CD4-positive, alpha-beta T cell treated with Interleukin-6 for 4 hours (primary cell): ENCODE data around the gene CMTR1.
"Not testable (repeated sequence)": the region's sequence is repeated elsewhere in the genome, so short reads cannot be mapped to it uniquely, and the experiment has no call there.

Experiments
- DNase-seq: peaks from one replicate; pipeline ENCODE4 v3.0.0-alpha.2; 2020; ENCODE audit warnings: mixed read lengths

CMTR1 gene

GRCh38 chr6:37432916-37433656 is at the start of gene CMTR1:
CMTR1 (plus strand) TSS chr6:37433221; CDS start chr6:37435630, 2,409 bp downstream.
- DNase-seq, result peak; percentile 97

GRCh38 chr6:37388578-37388977 is 44.4 kb upstream of the CMTR1 start:
- DNase-seq, result no peak

GRCh38 chr6:37389857-37390256 is 43.2 kb upstream of the CMTR1 start:
- DNase-seq, result no peak

GRCh38 chr6:37391120-37391519 is 41.9 kb upstream of the CMTR1 start:
- no peak for DNase-seq

- no peak for DNase-seq
Observed at GRCh38 chr6:37392821-37393220, 40.2 kb upstream of the CMTR1 start.

GRCh38 chr6:37393381-37393929 is 39.6 kb upstream of the CMTR1 start:
- no peak for DNase-seq

- DNase-seq, result no peak
Observed at GRCh38 chr6:37396571-37397180, 36.3 kb upstream of the CMTR1 start.

- no peak for DNase-seq
Observed at GRCh38 chr6:37399131-37399530, 33.9 kb upstream of the CMTR1 start.

GRCh38 chr6:37399795-37400490 is 33.1 kb upstream of the CMTR1 start:
- no peak for DNase-seq

GRCh38 chr6:37401658-37402057 is 31.4 kb upstream of the CMTR1 start:
- DNase-seq, result not testable (repeated sequence)

- DNase-seq, result no peak
Observed at GRCh38 chr6:37406726-37407341, 26.2 kb upstream of the CMTR1 start.

- no peak for DNase-seq
Observed at GRCh38 chr6:37407948-37408347, 25.1 kb upstream of the CMTR1 start.

GRCh38 chr6:37409501-37409900 is 23.5 kb upstream of the CMTR1 start:
- DNase-seq, result no peak

GRCh38 chr6:37417393-37417792 is 15.6 kb upstream of the CMTR1 start:
- no peak for DNase-seq

GRCh38 chr6:37418722-37419121 is 14.3 kb upstream of the CMTR1 start:
- DNase-seq, result no peak

GRCh38 chr6:37426058-37426944 is 6.7 kb upstream of the CMTR1 start:
- DNase-seq, result no peak

GRCh38 chr6:37426945-37427510 is 6.0 kb upstream of the CMTR1 start:
- DNase-seq, result no peak

GRCh38 chr6:37429352-37429750 is 3.7 kb upstream of the CMTR1 start:
- DNase-seq, result no peak

- no peak for DNase-seq
Observed at GRCh38 chr6:37432590-37432915, 468 bp upstream of the CMTR1 start.

GRCh38 chr6:37433657-37434271 is 743 bp downstream of the CMTR1 start:
- peak; percentile 43 for DNase-seq

GRCh38 chr6:37435373-37435772 is 2.4 kb downstream of the CMTR1 start:
- DNase-seq, result no peak

- no peak for DNase-seq
Observed at GRCh38 chr6:37435816-37436215, 2.8 kb downstream of the CMTR1 start.
